Measurements from ENCODE around the gene RIMBP2.

DNA sequence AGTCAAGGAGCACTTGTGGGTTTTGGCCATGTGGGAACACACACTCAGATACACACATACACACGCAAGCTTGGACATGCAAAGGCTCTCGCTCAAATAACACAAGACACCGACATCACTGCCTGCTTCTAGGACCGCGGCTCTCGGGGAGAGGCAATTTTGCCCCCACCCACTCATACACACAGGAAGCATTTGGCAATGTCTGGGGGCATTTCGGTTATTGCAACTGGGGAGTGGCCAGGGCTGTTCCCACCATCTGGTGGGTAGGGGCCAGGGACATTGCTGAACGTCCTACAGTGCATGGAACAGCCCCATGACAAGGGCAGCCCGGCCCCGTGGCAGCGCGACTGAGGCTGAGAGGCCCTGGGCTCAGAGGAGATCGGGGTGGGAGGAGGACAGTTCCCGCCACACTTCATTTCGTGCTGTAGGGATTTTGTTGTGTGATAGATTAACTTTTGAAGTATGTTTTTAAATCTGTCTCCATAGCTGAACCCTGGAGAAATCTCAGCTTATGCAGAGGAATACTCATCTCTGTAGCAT lies 35.6 kb downstream of the RIMBP2 start:
- TF ChIP-seq ELF1 (IDR thresholded peaks at IDR 0.05) (no peak), TAF1 (IDR thresholded peaks at IDR 0.05; ENCODE audit: borderline replicate concordance, low read depth, low read length) (no peak), RCOR1 (IDR thresholded peaks at IDR 0.05; ENCODE audit: low read length) (no peak), NRF1 (IDR thresholded peaks at IDR 0.05; ENCODE audit: low read depth, low read length) (no peak), POLR2AphosphoS5 (IDR thresholded peaks at IDR 0.05; ENCODE audit: low read depth, low read length) (no peak)
- TF ChIP-seq, protein P1, sequence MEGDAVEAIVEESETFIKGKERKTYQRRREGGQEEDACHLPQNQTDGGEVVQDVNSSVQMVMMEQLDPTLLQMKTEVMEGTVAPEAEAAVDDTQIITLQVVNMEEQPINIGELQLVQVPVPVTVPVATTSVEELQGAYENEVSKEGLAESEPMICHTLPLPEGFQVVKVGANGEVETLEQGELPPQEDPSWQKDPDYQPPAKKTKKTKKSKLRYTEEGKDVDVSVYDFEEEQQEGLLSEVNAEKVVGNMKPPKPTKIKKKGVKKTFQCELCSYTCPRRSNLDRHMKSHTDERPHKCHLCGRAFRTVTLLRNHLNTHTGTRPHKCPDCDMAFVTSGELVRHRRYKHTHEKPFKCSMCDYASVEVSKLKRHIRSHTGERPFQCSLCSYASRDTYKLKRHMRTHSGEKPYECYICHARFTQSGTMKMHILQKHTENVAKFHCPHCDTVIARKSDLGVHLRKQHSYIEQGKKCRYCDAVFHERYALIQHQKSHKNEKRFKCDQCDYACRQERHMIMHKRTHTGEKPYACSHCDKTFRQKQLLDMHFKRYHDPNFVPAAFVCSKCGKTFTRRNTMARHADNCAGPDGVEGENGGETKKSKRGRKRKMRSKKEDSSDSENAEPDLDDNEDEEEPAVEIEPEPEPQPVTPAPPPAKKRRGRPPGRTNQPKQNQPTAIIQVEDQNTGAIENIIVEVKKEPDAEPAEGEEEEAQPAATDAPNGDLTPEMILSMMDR (IDR thresholded peaks at IDR 0.05): no peak
- TF ChIP-seq, protein P2, sequence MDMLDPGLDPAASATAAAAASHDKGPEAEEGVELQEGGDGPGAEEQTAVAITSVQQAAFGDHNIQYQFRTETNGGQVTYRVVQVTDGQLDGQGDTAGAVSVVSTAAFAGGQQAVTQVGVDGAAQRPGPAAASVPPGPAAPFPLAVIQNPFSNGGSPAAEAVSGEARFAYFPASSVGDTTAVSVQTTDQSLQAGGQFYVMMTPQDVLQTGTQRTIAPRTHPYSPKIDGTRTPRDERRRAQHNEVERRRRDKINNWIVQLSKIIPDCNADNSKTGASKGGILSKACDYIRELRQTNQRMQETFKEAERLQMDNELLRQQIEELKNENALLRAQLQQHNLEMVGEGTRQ (IDR thresholded peaks at IDR 0.05; ENCODE audit: borderline replicate concordance, low read depth, low read length): no peak
- TF ChIP-seq, protein P3, sequence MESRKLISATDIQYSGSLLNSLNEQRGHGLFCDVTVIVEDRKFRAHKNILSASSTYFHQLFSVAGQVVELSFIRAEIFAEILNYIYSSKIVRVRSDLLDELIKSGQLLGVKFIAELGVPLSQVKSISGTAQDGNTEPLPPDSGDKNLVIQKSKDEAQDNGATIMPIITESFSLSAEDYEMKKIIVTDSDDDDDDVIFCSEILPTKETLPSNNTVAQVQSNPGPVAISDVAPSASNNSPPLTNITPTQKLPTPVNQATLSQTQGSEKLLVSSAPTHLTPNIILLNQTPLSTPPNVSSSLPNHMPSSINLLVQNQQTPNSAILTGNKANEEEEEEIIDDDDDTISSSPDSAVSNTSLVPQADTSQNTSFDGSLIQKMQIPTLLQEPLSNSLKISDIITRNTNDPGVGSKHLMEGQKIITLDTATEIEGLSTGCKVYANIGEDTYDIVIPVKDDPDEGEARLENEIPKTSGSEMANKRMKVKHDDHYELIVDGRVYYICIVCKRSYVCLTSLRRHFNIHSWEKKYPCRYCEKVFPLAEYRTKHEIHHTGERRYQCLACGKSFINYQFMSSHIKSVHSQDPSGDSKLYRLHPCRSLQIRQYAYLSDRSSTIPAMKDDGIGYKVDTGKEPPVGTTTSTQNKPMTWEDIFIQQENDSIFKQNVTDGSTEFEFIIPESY (IDR thresholded peaks at IDR 0.05; ENCODE audit: borderline replicate concordance, low read depth): no peak
- TF ChIP-seq, protein P4, sequence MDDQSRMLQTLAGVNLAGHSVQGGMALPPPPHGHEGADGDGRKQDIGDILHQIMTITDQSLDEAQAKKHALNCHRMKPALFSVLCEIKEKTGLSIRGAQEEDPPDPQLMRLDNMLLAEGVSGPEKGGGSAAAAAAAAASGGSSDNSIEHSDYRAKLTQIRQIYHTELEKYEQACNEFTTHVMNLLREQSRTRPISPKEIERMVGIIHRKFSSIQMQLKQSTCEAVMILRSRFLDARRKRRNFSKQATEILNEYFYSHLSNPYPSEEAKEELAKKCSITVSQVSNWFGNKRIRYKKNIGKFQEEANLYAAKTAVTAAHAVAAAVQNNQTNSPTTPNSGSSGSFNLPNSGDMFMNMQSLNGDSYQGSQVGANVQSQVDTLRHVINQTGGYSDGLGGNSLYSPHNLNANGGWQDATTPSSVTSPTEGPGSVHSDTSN (IDR thresholded peaks at IDR 0.05): no peak

Data from SK-N-SH (cell line).